Measurements from ENCODE around the gene RAMP3. TPM values are rescaled to one million over a fixed set of nuclear protein-coding genes. Genes with fewer than 3 reads are reported as not detected.

The RAMP3 gene
- total RNA-seq, 1 experiment from 2014 or later = 0.13 TPM

GRCh38 chr7:45224832-45225231, 67.2 kb downstream of the RAMP3 start:
- Histone ChIP-seq H3K27me3 (ENCODE audit: control insufficient read depth, insufficient read depth, low read length) (peaks cover 11% of the 10 kb centered on the region), H3K4me3 (ENCODE audit: low read depth in 2 of 2, low read length in 2 of 2) (no peak overlapping the region), H3K4me1 (ENCODE audit: control insufficient read depth, insufficient read depth, low read length) (no peaks in the 10 kb centered on the region), H3K36me3 (ENCODE audit: control insufficient read depth, insufficient read depth, low read length) (no peaks in the 10 kb centered on the region), H3K27ac (ENCODE audit: low read length) (no peak overlapping the region), H3K9me3 (ENCODE audit: control insufficient read depth, insufficient read depth, low read depth, low read length) (no peaks in the 10 kb centered on the region)
- in situ Hi-C loops (cut with HindIII; ENCODE audit: low pct_unique_long_range_greater_than_20kb, low sequenced_read_pairs) (no loop called here), intact Hi-C loops (cut with micrococcal nuclease; ENCODE audit: unreplicated experiment) (no loop called here)
- POLR2A ChIA-PET = no interaction called here
- DNase-seq (ENCODE audit: low read depth, low spot score) = no peak
- ATAC-seq = no peak
- no TSS peak for BruUV-seq (replicated peaks)
- CTCF ChIA-PET = no interaction called here
- no peak for TF ChIP-seq CTCF (IDR thresholded peaks at IDR 0.05)
- TF ChIP-seq REST (IDR thresholded peaks at IDR 0.05; ENCODE audit: insufficient read depth in 1 of 2, low read depth in 2 of 2, low read length in 1 of 2) = peak; percentile 91

- H3K9me3 ChIP-seq (ENCODE audit: control insufficient read depth, insufficient read depth, low read depth, low read length) = no peaks in the 10 kb centered on the region
- H3K27me3 ChIP-seq (ENCODE audit: control insufficient read depth, insufficient read depth, low read length) = peaks cover 12% of the 10 kb centered on the region
- H3K4me3 ChIP-seq (ENCODE audit: low read depth in 2 of 2, low read length in 2 of 2) = no peak overlapping the region
- DNase-seq (ENCODE audit: low read depth, low spot score) = no peak
- BruUV-seq (replicated peaks) = no TSS peak
- ATAC-seq = no peak
- in situ Hi-C loops (cut with HindIII; ENCODE audit: low pct_unique_long_range_greater_than_20kb, low sequenced_read_pairs) = no loop called here
- CTCF ChIA-PET = no interaction called here
- POLR2A ChIA-PET = no interaction called here
- no peaks in the 10 kb centered on the region for H3K36me3 ChIP-seq (ENCODE audit: control insufficient read depth, insufficient read depth, low read length)
- no peak overlapping the region for H3K27ac ChIP-seq (ENCODE audit: low read length)
- TF ChIP-seq SIN3A (IDR thresholded peaks at IDR 0.05; ENCODE audit: borderline replicate concordance, insufficient read depth, low read depth, low read length) (no peak), TCF7L2 (IDR thresholded peaks at IDR 0.05; ENCODE audit: low read depth, low read length) (no peak), REST (IDR thresholded peaks at IDR 0.05; ENCODE audit: insufficient read depth in 1 of 2, low read depth in 2 of 2, low read length in 1 of 2) (no peak), CTCF (IDR thresholded peaks at IDR 0.05) (no peak), POLR2AphosphoS5 (IDR thresholded peaks at IDR 0.05; ENCODE audit: low read depth, low read length) (no peak)
- H3K4me1 ChIP-seq (ENCODE audit: control insufficient read depth, insufficient read depth, low read length) = no peaks in the 10 kb centered on the region
- intact Hi-C loops (cut with micrococcal nuclease; ENCODE audit: unreplicated experiment) = no loop called here
Observed at GRCh38 chr7:45225311-45225947, 67.8 kb downstream of the RAMP3 start.

All from Panc1 (cell line).